CD4-positive, alpha-beta T cell (primary cell): Measurements from ENCODE around the gene AP1G1. TPM values are rescaled to one million over a fixed set of nuclear protein-coding genes. Genes with fewer than 3 reads are reported as not detected.
A peak's percentile ranks its signal among the peaks of the same experiment; 100 is the strongest.

Source experiments
- ATAC-seq: fragments of 200-7000 bp; cut with Tn5 transposase; one replicate; pipeline ENCODE4 v1.10.0; 2022; ENCODE audit warnings: mild to moderate bottlenecking; ENCODE audit not compliant: poor library complexity
- CTCF ChIA-PET: fragments of 350-600 bp; sonication (Branson Sonifier 250); formaldehyde crosslinking; loops from one replicate; lab custom pipeline; 2021; ENCODE audit warnings: antibody characterized with exemption, inconsistent platforms; lab: Charles Lee
- POLR2A ChIA-PET: fragments of 350-600 bp; sonication (Branson Sonifier 250); formaldehyde crosslinking; loops from one replicate; lab custom pipeline; 2021; ENCODE audit warnings: antibody characterized with exemption, inconsistent platforms; lab: Charles Lee
- DNase-seq, 14 experiments: peaks; one replicate each; pipeline ENCODE4 v3.0.0-alpha.2; 2013 to 2020; ENCODE audit warnings: mixed read lengths in 2 of 14
- H3K27ac ChIP-seq, 2 donors: one replicate each; pipeline versions ENCODE4 v1.5.1 to v1.7.0; 2013; ENCODE audit warnings: low read length in 2 of 2, low read depth in 1 of 2, mild to moderate bottlenecking in 1 of 2
- H3K27me3 ChIP-seq, 2 experiments: 1 replicate in 1 of 2; 2 replicates in 1 of 2; pipeline versions ENCODE4 v1.6.1 to v1.7.0; 2013; ENCODE audit warnings: low read length in 2 of 2, control low read depth in 1 of 2, mild to moderate bottlenecking in 1 of 2, moderate library complexity in 1 of 2; ENCODE audit not compliant: insufficient read depth in 2 of 2, control insufficient read depth in 1 of 2
- H3K36me3 ChIP-seq: one replicate; pipeline ENCODE4 v1.6.1; 2013; ENCODE audit warnings: low read length, control low read depth; ENCODE audit not compliant: insufficient read depth
- H3K4me1 ChIP-seq: one replicate; pipeline ENCODE4 v1.6.1; 2013; ENCODE audit warnings: low read length, control low read depth; ENCODE audit not compliant: insufficient read depth
- H3K4me3 ChIP-seq: one replicate; pipeline ENCODE4 v1.5.1; 2013; ENCODE audit warnings: mild to moderate bottlenecking, low read length, moderate library complexity
- H3K9me3 ChIP-seq, 2 experiments: 1 replicate in 1 of 2; 2 replicates in 1 of 2; pipeline versions ENCODE4 v1.6.1 to v1.7.0; 2013; ENCODE audit warnings: low read length in 2 of 2, mild to moderate bottlenecking in 2 of 2, control low read depth in 1 of 2, moderate library complexity in 1 of 2; ENCODE audit not compliant: control insufficient read depth in 1 of 2, insufficient read depth in 1 of 2
- H3K27ac Mint-ChIP-seq: one replicate; pipeline ENCODE4 v1.8.0; 2020; ENCODE audit warnings: mixed read lengths
- H3K27me3 Mint-ChIP-seq: one replicate; pipeline ENCODE4 v1.8.0; 2021; ENCODE audit warnings: mixed read lengths
- H3K36me3 Mint-ChIP-seq: one replicate; pipeline ENCODE4 v1.8.0; 2021; ENCODE audit warnings: low read depth, mixed read lengths
- H3K4me1 Mint-ChIP-seq: one replicate; pipeline ENCODE4 v1.8.0; 2021; ENCODE audit warnings: low read depth, mixed read lengths
- H3K4me3 Mint-ChIP-seq: one replicate; pipeline ENCODE4 v1.8.0; 2020; ENCODE audit warnings: mild to moderate bottlenecking, mixed read lengths
- H3K9me3 Mint-ChIP-seq: one replicate; pipeline ENCODE4 v1.8.0; 2020; ENCODE audit warnings: mixed read lengths
- CTCF ChIP-seq: fragments of 200-600 bp; IDR thresholded peaks from one replicate; pipeline ENCODE4 v1.8.0; 2022; ENCODE audit warnings: antibody characterized with exemption, mild to moderate bottlenecking
- intact Hi-C, 2 experiments: fragments of 100-400 bp; cut with DNase I in 1 of 2; cut with micrococcal nuclease in 1 of 2; formaldehyde crosslinking; loops; one replicate each; pipeline versions ENCODE4 v1.15.1 to v1.9.0; 2023 to 2025; cut with DNase I, micrococcal nuclease
- total RNA-seq, 174 experiments: library from RNA in 2 of 174; stranded (reverse) in 2 of 174; gene quantifications; one replicate each; pipeline ENCODE4 v1.2.3 and lab custom pipeline; 2021 to 2026

AP1G1 gene
- total RNA-seq, 2 experiments from 2014 or later = 171 to 175 TPM

DNA sequence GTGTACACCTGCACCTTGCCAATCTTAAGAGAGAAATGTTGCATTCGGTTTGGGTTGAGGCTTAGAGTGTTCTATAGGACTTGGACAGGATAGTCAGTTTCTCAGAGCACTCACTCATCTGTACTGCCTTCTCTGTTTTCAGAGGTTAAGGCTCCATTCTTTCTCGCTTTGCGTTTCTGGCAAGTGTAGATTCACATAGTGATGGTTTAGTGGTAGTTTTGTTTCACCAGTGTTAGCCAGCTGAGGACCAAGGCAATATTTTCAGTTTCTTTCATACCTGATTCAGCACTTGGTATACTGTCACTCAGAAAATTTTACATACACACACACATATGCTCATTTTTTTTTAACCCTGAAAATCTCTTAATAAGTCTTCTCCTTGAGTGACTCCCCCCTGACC is 38.5 kb upstream of the AP1G1 start:
- peaks cover 60% of the 10 kb centered on the region for H3K36me3 Mint-ChIP-seq
- Histone ChIP-seq H3K4me1 (peaks cover 18% of the 10 kb centered on the region), H3K4me3 (peak overlapping the region; percentile 97), H3K9me3 (no peaks in the 10 kb centered on the region), H3K27me3 (no peaks in the 10 kb centered on the region), H3K27ac (no peak overlapping the region), H3K36me3 (peaks cover 41% of the 10 kb centered on the region)
- no peaks in the 10 kb centered on the region for H3K27me3 Mint-ChIP-seq
- DNase-seq (no peak), ATAC-seq (no peak)
- no peak for TF ChIP-seq CTCF
- intact Hi-C loops = loop anchor here in 1 of 2 experiments (2.0 to 5.0 kb wide), 3 partner anchors 48 to 162 kb away; partner anchors contain the start of genes DHODH and IST1
- H3K27ac Mint-ChIP-seq = peak overlapping the region; percentile 99
- CTCF ChIA-PET = interaction anchor here (1.2 to 2.2 kb wide), 2 partner anchors 35 to 37 kb away, joined by 3 to 6 read pairs; partner anchors contain the start of gene ZNF821
- no peaks in the 10 kb centered on the region for H3K9me3 Mint-ChIP-seq
- peaks cover 35% of the 10 kb centered on the region for H3K4me1 Mint-ChIP-seq
- peak overlapping the region; percentile 96 for H3K4me3 Mint-ChIP-seq
- POLR2A ChIA-PET = interaction anchor here (0.5 to 2.3 kb wide), 5 partner anchors 35 to 87 kb away, joined by 3 to 33 read pairs (median 5); partner anchors contain the start of genes AP1G1 and ZNF821

DNA sequence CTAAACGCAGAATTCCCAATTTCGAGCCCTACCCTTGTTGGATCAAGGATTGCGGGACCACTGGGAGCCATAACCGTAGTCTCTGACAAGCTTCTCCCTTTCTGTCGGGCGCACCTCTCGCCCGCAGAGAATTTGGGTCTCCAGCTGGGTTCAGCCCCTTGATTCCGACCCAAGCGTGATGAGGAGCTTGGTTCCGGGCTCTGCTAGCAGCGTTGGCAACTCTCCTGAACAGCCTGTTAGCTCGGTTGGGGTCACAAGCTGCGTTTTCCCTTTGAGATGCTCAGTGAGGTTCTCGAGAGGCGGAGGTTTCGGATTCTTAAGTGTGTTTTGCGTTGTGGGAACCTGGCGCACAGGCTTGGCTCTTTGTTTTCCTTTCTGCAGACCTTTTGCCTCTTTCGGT is 37.8 kb upstream of the AP1G1 start:
- peak overlapping the region; percentile 97 for H3K4me3 ChIP-seq
- CTCF ChIA-PET = interaction anchor here (1.2 to 2.2 kb wide), 2 partner anchors 36 to 38 kb away, joined by 3 to 6 read pairs; partner anchors contain the start of gene ZNF821
- H3K36me3 ChIP-seq = peaks cover 35% of the 10 kb centered on the region
- peak overlapping the region; percentile 82 to 84 for H3K27ac ChIP-seq
- peak in 5 of 14 experiments; percentile 9 to 36 (median 28) for DNase-seq
- Mint-ChIP-seq H3K4me1 (peaks cover 35% of the 10 kb centered on the region), H3K9me3 (no peaks in the 10 kb centered on the region), H3K36me3 (peaks cover 54% of the 10 kb centered on the region), H3K27ac (peak overlapping the region; percentile 99), H3K27me3 (no peaks in the 10 kb centered on the region), H3K4me3 (peak overlapping the region; percentile 96)
- H3K9me3 ChIP-seq = no peaks in the 10 kb centered on the region
- ATAC-seq = no peak
- intact Hi-C loops = loop anchor here in 1 of 2 experiments (2.0 to 5.0 kb wide), 3 partner anchors 48 to 162 kb away; partner anchors contain the start of genes DHODH and IST1
- no peak for TF ChIP-seq CTCF
- H3K27me3 ChIP-seq = no peaks in the 10 kb centered on the region
- peaks cover 18% of the 10 kb centered on the region for H3K4me1 ChIP-seq
- POLR2A ChIA-PET = interaction anchor here (0.7 to 2.3 kb wide), 3 partner anchors 36 to 50 kb away, joined by 3 to 33 read pairs (median 9); partner anchors contain the start of genes AP1G1 and ZNF821

GRCh38 chr16:71845639-71846430 is 37.2 kb upstream of the AP1G1 start, which contains the start of gene ATXN1L:
TSS of gene ATXN1L (plus strand) at chr16:71845976. CDS start at chr16:71849741, 3,765 bp downstream.
- Mint-ChIP-seq H3K27ac (peak within 1 kb of the TSS; percentile 99), H3K4me1 (peaks cover 35% of the 10 kb centered on the region), H3K4me3 (peak within 1 kb of the TSS; percentile 96), H3K9me3 (no peaks in the 10 kb centered on the region), H3K27me3 (no peaks in the 10 kb centered on the region), H3K36me3 (peaks cover 48% of the 10 kb centered on the region)
- Histone ChIP-seq H3K9me3 (no peaks in the 10 kb centered on the region), H3K27ac (peak within 1 kb of the TSS; percentile 82 to 91), H3K4me3 (peak within 1 kb of the TSS; percentile 97), H3K36me3 (peaks cover 29% of the 10 kb centered on the region), H3K4me1 (peaks cover 18% of the 10 kb centered on the region), H3K27me3 (no peaks in the 10 kb centered on the region)
- DNase-seq (peak; percentile 84 to 97 (median 90)), ATAC-seq (peak; percentile 91)
- ChIA-PET POLR2A (interaction anchor here (1.0 to 2.7 kb wide), 4 partner anchors 37 kb away, joined by 9 to 33 read pairs (median 16); partner anchors contain the start of genes AP1G1 and ZNF821), CTCF (interaction anchor here (1.0 to 2.2 kb wide), 3 partner anchors 36 to 38 kb away, joined by 3 to 6 read pairs (median 4); partner anchors contain the start of gene ZNF821)
- intact Hi-C loops = loop anchor here (1.0 to 5.0 kb wide), 8 partner anchors 35 to 163 kb away; partner anchors contain the start of genes AP1G1 (in 1 of the 2), DHODH (in 1 of the 2) and IST1 (in 1 of the 2)
- TF ChIP-seq CTCF = no peak
